Measurements from ENCODE around the gene MAP3K4.

Gene MAP3K4

GRCh38 chr6:161009991-161010390, 18.4 kb downstream of the MAP3K4 start:
- no peak for DNase-seq

DNA sequence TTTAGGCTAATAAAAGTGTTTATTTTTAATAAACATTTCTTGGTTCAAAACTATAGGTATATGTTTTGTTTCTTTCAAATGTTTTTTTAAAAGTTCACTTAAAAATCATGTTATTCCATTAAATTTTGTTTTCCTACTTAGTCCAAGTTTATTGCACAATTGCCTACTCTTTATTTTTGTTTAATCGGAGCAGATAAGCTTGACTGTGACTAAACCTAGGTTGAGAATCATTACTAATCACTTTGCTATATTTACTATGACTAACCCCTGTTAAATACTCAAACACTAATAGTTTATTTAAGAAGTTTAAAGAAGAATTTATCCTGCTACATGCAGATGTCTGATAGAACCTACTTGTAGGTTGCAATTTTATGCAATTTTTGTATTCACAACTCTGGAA, 18.8 kb downstream of the MAP3K4 start:
- DNase-seq: no peak

DNA sequence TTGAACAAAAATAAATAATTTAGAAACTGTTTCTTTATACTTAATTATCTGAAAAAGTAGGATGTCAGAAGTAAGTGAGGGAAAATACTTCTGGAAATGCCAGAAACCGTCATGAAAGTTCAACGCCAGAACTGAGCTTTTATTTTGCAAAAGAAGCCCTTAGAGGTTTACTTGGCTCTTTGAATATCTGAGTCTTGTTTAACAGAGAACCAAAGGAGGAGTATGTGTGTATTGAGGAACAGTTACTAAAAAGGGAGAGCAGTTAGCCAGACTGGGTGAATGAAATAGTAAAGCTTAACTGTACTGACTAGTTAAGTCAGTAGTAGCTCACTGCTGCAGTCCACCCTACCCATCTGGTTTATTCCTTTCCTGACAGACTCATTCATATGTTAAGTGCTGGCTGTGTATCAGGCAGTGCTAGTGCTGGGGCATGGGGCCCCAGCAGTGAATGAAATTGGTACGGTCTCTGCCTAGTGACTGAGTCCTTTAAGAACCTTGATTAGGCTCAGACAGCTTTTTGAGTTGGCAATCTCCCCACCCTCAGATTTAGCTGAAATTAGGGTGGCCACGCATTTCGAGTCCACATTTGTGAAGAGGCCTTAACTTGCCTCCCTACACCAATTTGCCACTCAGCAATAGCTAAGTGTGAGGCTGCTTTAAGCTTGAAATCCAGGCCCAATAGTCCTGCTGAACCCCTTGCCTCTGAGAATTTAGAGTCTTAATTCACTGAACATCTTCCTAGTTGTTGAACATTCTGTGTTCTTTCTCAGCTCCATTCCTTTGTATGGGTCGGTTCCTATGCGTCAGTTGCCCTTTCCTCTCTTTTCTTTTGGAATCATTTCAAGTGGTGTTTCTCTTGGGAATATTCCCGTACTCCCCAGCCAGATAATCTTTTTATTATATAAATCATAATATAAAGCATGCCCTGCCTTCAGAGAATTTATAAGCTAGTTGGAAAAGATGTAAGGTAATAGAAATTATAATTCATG, 20.2 kb downstream of the MAP3K4 start:
- no peak for DNase-seq

DNA sequence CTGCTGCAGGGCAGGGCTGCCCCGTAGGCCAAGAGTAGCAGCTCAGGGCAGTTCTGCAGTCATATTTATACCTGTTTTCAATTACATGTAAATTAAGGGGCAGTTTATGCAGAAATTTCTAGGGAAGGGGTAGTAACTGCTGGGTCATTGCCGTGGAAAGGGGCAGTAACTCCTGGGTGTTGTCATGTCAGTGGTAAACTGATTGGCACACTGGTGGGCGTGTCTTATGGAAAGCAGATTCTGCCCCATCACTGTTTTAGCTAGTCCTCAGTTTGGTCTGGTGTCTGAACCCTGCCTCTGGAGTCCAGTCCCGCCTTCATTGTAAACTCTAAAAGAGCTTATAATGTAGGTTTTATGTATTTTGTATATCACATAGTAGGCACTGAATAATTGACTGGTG, 22.1 kb downstream of the MAP3K4 start:
- no peak for DNase-seq

DNA sequence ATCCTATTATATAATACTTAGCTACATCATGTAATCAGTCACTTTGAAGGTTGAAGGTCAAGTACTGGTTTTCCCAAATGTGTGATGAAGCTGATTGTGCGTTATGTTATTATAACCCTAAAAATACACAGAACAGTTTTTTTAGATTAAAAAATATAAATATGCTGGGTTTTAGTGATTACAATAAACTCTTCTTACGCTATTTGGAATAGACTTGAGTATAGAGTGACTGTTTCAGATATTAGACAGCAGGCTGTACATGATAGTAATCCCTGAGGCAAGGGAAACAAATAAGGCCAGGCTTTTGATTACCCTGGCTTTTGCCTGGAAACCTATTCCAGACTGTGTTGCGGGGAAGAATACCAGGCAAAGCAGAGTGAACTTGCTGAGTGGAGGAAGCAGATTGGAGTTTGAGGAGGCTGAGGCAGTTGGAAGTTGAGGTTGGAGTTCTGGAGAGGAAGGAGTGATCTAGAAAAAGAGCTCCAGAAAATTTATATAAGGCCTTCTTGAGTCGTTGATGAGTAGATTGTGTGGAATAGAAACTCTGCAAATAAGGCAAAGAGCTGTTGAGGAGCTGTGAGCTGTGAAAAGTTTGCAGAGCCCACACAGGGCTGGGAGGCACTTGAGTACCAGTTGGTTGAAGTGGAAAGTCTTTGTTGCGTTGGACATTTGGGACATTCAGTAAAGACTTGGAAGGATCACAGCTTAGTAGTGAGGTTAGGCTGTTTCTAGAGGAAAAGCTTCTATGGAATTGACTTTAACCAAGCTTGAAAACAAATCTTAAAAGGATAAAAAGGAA, 26.4 kb downstream of the MAP3K4 start:
- no peak for DNase-seq

DNA sequence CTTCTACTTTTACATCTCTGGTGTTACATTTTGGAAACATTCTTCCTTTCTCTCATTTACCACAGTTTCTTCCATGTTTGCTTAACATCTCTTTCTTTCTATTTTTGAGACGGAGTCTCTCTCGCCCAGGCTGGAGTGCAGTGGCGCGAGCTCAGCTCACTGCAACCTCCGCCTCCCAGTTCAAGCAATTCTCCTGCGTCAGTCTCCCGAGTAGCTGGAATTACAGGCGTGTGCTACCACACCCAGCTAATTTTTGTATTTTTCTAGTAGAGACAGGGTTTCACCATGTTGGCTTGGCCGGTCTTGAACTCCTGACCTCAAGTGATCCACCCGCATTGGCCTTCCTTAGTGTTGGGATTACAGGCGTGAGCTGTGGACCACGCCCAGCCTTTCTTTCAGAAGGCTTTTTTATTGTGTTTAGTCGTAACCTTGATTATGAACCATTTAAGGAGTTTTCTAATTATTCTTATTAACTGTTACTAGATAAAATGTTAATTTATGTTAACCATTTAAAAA, 27.8 kb downstream of the MAP3K4 start:
- no peak for DNase-seq

DNA sequence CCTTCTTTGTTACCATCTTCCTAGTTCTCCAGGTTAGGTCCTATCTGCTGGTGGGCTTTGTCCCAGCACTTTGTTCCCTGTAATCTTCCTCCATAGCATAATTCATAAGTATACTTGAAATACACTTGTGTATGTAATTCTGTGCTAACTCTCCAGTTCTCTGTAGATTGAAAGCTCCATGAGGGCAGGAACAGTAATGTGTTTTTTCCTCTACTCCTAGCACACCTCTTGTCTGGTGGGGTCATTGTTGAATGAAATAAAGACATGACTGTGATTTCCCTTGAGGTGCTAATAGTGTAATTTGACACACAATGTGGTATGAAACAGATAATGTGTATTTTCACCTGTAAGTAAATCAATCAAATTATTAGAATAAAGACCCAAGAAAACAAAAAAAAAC, 30.0 kb downstream of the MAP3K4 start:
- DNase-seq: no peak

GRCh38 chr6:161021998-161022743, 30.6 kb downstream of the MAP3K4 start:
- DNase-seq: no peak

GRCh38 chr6:161023316-161023715, 31.7 kb downstream of the MAP3K4 start:
- no peak for DNase-seq

DNA sequence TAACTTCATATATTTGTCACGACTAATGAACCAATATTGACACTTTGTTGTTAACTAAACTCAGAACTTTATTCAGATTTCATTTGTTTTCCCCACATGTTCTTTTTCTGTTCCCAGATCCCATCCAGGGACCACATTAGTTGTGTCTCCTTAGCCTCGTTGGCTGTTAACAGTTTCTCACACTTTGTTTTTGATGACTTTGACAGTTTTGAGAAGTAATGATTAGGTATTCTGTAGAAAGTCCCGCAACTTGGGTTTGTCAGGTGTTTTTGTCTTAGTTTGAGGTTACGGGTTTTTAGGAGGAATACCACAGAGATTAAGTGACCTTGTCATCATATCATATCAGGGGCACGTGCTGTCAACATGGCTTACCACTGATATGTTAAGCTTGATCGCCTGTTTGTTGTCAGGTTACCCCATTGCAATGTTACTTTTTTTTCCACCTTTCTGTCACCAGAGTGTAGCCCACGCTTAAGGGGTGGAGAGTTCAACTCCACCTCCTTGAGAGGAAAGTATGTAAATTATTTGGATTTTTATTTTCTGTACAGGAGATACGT, 32.9 kb downstream of the MAP3K4 start:
- DNase-seq: no peak

DNA sequence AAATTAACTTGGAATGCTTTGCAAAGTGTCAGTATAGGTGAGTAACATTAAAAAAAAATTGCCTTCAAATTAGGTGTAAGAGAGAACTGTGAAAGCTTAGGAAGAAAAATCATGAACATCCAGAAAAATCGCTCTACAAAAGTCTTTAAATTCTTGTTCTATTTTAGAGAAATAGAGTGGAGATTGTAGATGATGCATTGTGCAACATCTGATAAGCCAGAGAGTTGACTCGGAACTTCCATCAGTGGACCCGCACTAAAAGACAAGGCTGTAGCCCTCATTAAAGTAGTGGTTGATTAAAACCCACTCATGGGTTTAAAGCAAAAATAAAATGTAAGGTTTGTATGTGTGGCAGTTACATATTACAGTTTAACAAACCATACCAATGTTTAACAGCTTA, 35.8 kb downstream of the MAP3K4 start:
- no peak for DNase-seq

DNA sequence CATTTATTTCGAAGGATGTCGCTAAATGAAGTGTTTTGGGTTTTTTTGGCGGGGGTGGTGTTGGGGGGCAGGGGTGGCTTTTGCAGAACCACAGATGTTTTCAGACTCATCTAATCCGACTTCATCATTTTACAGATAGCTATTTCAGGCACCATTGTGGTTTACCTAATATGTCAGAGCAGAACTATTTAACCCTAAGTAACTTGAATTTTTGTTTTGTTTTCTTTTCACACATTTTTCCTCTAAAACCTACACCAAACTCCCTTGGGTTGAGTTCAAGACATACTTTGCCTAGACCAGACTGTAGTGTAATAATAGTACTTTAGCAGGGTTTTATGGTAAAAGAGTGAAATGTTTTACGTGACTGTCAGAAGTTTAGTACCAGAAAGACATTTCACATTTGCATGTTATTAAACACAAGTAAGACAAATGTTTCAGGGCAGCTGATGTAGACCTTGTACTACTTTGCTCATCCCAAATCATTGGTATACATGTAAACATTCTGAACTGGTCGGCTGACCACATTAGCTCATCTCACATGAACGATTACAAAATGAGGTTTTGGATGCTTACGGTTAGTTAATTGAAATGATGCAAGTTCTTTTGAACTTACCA, 37.7 kb downstream of the MAP3K4 start:
- DNase-seq: no peak

DNA sequence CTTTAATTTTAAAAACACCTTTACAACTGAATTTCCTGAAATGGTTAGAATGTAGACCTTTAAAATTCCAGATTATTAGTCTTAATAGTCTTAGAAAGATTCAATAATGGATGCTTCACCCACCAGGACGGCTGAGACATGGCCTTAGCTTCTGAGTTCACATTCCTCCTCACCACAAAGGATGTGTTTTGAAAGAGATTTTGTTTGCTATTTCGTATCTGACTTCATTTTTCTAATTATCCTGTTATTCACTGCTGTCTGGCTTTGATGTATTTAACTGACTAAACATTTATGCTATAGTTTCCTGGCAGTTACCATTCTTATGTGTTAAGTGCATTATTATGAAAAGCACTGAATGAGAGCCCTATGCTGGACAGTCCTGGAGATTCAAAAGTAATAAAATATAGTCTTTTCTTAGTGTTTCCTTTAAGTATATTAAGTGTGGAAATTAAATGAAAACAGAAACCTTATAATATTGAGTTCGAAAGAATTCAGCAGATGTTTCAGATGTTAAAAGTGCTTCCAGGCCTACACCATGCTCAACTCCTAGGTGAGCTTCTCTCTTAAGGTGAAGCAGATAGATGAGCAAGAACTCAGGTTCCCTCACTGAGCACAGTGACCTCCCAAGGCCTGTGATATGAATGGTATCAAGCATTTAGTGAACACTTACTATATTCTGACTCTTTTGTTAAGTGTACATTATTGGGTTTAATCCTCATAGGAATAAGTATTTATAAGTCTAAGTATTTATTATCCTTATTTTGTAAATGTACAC, 40.3 kb downstream of the MAP3K4 start:
- DNase-seq: no peak

- DNase-seq: no peak
Observed at GRCh38 chr6:161033667-161034066, 42.1 kb downstream of the MAP3K4 start.

DNA sequence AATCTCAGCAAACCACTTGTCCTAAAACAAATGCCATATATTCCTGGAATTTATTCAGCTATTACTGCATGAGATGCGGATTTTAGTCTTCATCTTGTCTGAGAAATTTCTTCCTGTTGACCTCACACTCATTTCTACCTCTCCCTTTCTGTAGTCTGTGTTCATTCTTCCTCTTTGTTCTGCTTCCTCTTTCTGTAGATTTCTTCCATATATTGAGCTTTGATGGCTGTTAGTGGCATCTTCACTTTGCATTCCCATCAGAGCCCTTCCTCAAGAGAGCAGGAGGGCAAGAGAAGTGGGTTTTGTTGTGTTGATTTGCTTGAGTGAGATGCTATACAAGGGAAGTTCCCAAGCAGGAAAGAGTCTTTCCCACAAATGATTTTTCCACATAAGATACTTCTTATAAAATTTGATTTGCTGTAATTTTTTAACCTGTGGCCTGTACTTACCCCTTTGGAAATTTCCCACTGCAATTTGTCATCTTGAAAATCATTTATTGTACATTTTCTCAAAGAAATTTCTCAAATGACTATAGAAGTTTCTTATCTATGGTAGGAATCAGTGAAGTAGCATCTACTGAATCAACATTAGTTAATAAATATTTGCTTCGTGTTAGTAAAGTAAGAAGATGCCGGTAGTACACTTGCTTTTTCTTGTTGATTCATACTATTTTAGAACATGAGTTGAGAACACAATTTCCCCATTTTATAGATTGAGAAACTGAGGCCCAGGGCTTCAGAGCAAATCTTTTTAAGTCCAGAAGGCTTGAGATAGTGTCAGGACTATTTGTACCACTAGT, 43.8 kb downstream of the MAP3K4 start:
- no peak for DNase-seq

DNA sequence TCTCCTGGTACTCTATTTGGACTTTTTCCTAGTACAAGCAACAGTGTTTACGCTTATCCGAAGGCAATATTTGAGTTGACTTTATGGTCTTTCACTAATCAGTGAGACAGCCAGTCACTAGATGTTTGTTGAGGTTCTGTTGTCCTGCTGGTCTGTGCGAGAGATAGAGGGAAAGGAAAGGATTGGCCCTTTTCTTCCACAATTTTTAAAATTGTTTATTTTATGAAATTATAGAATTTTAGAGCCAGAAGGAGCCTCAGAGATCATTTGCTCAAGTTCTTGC, 44.4 kb downstream of the MAP3K4 start:
- no peak for DNase-seq

DNA sequence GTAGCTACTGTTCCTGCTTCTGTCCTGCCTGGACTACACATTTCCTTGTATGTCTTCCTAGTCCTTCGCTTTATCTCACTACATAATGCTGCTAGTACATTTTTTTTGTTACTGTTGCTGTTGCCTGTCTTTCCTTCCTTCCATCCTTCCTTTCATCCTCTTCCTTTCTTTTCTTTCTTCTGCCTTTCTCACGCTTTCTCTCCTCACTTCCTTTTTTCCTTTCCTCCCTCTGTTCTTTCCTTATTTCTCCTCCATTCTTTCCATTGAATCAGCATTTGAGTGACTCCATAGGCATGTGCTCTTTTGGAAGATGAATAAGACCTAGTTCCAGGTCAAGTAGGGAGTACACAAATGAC, 46.3 kb downstream of the MAP3K4 start:
- DNase-seq: no peak

DNA sequence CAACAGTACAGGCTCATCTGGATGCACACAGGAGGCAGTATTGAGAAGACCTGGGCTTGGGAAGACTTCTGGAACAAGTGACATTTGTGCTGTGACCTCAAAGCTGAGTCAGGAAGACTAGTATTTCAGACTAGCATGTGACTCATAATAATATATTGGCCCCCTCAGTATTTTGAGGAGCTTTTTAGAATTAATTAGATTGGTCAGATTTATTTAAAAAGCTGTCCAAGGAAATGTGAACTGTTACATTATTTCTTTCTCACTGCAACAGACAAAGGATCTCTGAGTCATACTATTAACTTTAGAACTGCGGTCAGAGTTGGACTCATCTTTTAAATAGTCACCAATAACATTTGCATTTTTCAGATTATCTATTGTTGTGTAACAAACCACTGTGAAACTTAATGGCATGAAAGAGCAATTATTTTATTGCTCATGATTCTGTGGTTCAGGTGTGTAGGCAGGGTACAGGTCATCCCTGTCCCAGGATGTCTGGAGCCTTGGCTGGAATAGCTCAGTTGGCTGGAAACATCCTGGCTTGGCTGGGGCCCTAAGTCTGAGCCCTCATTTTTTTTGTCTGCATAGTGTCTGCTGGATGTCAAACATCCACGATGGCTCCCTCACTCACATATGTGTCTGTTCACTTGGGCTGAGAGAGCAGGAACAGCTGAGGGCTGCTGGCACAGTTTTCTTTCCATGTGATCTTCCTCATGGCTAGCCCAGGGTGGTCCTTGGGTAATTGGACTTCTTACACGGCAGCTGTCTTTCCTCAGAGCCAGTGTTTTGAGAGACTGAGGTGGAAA, 46.9 kb downstream of the MAP3K4 start:
- no peak for DNase-seq

- DNase-seq: no peak
Observed at GRCh38 chr6:161041274-161041673, 49.7 kb downstream of the MAP3K4 start.

- no peak for DNase-seq
Observed at GRCh38 chr6:161044335-161044734, 52.8 kb downstream of the MAP3K4 start.

All from activated CD4-positive, CD25-positive, alpha-beta regulatory T cell (primary cell).